Medulla oblongata (tissue), 1 donor: ENCODE data around the gene MME.
"Not testable (repeated sequence)": the region's sequence is repeated elsewhere in the genome, so short reads cannot be mapped to it uniquely, and the experiment has no call there.

Source experiments
- DNase-seq: peaks from one replicate; pipeline ENCODE4 v3.0.0-alpha.2; 2015; ENCODE audit errors: extremely low spot score

MME gene

DNA sequence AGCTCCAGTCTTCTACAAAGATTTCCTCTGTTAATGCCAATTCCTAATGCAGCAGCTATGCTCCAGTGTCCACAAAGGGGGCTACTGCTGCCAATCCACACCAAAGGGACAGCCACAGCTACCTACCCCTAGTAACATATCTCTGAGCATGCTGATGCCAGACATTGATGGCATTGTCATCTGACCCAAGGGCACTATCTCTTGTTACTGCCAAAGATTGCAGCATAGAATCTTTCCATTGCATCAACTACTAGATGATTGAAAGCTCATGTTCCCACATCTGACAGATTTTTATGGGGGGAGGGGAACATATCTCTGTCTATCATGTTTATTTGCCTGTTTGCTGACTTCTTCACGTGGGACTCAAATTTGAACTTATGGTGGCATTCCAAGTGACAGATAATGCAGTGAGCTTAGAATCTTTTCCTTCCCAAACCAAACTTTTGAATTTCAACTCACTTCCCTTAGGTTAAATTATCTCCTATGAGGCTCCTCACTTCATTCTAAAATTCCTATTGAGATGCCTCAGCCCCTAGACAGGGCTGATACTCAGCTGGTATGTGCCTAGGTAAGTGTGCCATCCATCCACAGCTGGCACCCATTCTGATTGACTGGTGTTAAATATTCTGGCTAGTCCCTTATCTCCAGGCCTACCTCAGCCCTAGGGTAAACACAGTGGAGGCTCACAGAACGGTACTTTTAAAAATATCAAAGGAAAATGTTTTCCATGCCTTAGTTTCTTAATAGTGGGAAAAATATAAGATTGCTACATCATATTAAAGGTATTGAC lies 113.0 kb downstream of the MME start:
- DNase-seq = no peak

- no peak for DNase-seq
These were observed 113.7 kb downstream of the MME start for GRCh38 chr3:155193868-155194267.

DNA sequence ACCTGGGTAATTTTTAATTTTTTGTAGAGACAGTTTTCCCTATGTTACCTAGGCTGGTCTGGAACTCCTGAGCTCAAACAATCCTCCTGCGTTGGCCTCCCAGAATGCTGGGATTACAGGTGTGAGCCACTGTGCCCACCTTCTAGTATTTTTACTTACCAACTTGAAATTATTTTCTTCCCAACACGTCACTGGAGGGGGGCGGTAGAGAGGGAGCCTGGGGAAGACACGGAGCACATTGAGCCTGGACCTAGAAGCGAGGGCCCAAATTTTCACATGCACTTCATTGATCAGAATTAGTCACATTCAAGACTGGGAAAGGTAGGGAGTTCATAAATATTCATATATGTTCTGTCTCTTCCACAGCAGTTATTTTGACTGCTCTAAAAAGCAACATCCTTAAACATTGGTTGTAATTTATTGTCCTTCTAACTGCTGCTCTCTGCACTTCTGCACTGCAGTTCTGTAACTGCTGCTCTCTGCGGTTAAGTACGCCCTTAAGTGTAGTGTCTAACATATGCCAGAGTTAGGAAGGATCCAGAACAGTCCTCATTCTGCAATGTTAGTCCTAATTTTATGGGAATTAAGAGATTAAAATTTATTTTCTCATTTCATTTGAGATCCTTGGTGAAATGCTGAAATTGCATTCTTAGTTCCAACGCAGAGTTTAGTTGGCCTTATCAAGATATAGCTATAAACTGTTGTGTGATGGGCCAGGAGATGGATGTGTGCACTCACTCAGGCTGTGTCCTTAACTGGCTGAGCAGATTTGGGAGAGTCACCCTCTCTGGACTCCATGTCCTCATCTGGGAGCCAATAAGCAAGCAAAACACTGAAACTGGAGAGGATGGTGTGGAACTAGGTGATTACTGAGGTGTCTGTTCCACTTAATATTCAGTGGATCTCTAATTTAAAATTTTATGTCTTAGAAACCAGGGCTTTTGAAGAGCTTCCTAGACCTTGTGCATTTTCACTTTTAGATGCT lies 115.1 kb downstream of the MME start:
- no peak for DNase-seq

- no peak for DNase-seq
These were observed 116.3 kb downstream of the MME start for GRCh38 chr3:155196131-155197021.

DNA sequence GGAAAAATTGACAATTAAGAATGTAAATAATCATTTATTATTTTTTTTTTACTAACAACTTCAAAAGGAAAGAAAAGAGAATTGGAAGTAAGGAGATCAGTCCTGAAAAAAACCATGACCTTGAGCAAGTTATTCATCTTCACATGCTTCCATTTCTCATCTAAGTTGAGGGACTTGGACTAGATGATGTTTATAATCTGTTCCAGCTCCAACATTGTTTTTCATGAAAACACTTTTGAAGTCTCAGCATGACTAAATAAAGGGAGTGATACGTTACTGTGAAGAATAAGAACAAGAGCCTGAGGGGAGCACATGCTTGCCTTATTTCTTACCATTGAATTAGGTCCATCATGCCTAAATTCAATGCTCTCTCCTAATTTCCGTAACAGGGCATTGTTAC lies 117.7 kb downstream of the MME start:
- no peak for DNase-seq

DNA sequence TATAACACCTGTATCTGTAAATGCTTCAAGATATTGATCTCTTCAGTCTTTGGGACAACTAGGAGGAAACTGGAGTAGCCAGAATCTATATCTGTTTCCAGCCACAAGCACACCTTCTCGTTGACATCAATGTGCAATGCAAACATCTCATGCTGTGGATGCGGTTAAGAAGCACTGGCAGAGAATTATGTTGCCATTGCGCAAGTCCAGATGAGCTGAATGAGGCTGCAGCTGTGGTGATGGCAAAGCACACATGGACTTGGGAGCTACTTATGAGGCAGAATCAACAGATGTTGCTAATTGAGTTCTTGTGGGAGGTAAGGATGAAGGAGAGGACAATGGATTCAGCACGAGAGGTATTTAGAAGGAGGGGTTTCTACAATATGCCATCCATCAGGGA lies 122.5 kb downstream of the MME start:
- no peak for DNase-seq

- DNase-seq = no peak
These were observed 124.7 kb downstream of the MME start for GRCh38 chr3:155204851-155205250.

DNA sequence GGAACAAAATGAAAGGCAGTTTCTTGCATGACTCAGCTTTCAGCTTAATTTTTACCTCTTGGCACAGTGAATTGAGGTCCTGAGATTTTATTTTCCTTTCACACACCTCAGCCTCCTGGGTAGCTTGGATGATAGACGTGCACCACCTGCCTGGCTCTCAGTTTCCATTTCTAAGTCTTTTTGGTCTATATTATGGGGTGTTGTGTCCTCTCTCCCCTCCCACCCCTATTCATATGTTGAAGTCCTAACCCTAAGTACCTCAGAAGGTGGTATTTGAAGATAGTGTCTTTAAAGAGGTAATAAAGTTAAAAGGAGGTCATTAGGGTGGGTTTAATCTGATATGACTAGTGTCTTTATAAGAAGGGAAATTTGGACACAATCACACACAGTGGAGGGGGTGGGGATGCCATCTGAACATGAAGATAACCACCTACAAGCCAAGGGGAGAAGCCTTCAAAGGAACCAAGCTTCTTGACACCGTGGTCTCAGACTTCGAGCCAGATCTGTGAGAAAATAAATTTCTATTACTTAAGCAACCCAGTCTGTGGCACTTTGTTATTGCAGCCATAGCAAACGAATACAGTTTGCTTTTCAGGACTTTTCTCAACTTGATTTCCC lies 128.2 kb downstream of the MME start:
- no peak for DNase-seq

DNA sequence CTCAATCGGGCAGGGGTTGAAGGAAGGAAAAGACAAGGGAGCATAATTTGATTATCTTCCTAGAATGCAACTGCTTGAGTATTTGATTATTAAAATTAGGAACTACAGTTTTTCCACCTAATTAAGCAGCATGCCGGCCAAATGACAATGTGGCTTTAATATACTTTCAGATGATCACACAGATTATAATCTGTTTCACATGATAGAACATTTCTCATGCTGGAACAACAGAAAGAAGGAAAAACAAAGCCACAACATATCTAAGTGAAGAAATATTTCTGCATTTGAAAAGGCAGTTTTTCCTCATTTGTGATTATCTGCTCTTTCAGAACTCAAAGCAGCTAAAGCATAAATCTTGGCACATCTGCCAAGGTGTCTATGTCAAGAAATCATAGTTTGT lies 130.6 kb downstream of the MME start:
- no peak for DNase-seq

DNA sequence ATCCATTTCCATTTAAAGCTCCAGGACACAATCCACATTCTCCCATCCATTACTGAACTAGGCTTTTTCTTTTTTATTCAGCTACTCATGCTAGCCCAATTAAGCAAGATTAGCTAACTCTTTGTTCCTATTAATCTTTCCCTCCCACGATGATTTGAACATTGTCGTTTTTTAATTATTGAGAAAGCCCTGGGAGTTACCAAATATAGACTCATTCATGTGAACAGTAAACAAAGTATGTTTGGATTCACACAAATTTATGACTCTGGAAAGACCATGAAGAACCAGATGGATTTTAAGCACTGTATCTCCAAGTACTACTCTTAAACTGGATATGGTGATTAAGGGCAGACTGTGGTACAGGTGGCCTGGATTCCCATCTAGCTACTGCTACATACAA lies 131.1 kb downstream of the MME start:
- no peak for DNase-seq

GRCh38 chr3:155211940-155212339 lies 131.8 kb downstream of the MME start:
- no peak for DNase-seq

- not testable (repeated sequence) for DNase-seq
These were observed 135.9 kb downstream of the MME start for GRCh38 chr3:155216007-155216406.

DNA sequence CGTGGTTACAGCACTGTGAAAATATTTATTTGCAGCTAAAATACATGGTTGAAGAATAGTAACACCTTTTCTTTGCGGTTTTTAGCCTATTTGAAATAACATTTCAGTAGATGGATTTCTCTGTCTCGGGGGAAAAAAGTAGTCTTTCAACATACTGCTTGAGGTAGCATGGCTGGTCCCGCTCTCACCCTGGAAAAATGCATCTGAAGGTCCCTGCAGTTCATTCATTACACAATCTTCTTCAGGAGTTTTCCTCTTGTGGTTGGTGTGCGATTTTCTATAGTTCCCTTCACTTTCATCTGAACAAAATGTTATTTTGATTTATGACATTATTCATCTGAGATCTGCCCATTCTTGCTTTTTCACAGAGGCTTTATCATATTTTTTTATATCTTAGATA lies 137.5 kb downstream of the MME start:
- no peak for DNase-seq

DNA sequence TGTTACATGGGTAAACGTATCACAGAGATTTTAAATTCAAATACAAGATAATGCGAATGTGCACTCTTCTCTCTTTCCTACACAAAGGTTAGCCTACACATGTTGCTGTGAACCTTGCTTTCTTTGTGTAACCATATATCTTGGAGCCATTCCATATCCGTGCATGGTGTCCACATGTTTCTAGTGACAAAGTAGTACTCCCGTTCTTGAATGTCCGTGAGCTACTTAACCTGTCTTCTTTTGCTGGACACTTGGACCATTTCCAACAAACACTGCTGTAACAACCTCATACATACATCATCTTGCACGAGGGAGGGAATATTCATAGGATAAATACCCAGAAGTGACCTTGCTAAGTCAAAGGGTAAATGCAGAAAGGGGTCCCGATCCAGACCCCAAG lies 138.3 kb downstream of the MME start:
- DNase-seq = no peak

DNA sequence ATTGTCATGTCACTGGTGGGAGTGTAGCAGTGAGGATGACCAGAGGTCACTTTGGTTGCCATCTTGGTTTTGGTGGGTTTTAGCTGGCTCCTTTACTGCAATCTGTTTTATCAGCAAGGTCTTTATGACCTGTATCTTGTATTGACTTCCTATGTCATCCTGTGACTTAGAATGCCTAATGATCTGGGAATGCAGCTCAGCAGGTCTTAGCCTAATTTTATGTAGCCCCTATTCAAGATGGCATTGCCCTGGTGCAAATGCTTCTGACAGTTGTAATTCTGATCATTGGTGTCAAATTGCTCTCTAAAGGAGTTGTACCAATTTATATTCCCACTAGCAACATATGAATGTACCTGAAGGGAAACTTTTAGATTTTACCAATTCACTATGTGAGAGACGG lies 139.0 kb downstream of the MME start:
- no peak for DNase-seq

DNA sequence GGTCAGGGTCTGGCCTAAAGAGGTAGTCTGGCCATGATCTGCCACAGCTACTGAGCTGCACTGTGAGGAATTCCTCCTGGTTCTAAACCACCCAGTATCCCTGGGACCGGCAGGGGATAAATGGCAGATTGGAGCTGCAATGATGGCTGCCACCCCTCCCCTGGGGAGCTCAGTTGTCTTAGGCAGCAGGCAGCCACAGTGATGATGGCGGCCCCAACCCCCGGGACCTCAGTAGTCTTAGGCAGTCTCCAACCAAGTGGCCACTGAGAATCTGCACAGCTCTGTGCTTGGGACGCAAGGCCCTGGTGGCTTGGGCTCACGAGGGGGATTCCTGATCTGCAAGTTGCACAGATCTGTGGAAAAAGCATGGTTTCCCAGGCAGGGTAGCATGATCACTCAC lies 145.3 kb downstream of the MME start:
- no peak for DNase-seq

GRCh38 chr3:155227141-155227540 lies 147.0 kb downstream of the MME start:
- no peak for DNase-seq

DNA sequence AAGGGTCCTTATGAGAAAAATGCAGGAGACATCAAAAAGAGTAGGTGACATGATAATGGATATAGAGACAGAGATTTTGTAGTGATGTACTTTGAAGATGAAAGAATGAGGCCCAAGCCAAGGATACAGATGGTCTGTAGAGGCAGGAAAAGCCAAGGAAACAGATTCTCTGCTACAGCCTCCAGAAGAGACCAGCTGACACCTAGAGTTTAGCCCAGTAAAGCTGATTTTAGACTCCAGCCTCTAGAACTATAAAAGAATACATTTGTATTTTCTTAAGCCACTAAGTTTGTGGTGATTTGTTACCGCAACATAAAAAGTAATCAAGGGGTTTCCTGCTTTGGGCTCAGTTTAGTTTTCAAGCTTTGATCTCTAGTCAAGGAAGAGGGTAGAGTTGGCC lies 148.6 kb downstream of the MME start:
- DNase-seq = no peak

DNA sequence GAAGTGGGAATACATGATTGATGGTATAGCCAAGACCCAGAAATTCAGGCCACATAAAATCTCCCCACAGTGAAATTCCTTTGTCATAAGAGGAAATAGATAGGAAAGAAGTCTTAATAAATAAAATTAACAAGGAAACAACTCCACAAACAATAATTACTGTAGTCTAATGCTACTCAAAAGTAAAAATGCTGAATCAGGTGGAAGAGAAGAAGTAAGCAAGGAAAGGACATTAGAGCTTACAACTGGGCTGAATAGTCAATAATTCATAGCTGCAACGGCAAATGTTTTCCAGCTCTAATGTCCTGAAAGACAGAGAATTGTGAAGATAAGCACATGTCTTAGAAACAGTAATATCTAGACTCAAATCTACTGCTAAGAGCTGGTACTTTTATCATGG lies 149.0 kb downstream of the MME start:
- DNase-seq = no peak

DNA sequence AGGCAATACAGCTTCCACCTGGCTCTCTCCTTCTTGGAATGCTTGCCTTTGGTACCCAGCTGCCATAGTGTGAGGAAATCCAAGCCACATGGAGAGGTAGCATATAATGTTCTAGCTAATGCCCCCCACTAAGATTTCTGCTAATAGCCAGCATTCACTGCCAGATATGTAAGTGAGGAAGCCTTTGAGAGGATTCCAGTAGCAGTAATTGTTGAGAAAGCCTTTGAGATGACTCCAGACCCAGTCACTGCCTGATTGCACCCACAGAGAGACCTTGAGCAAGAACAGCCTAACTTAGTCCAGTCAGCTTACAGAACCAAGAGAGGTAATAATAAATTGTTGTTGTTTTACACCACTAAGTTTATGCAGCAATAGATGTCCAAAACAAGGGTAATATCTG lies 150.3 kb downstream of the MME start:
- no peak for DNase-seq

DNA sequence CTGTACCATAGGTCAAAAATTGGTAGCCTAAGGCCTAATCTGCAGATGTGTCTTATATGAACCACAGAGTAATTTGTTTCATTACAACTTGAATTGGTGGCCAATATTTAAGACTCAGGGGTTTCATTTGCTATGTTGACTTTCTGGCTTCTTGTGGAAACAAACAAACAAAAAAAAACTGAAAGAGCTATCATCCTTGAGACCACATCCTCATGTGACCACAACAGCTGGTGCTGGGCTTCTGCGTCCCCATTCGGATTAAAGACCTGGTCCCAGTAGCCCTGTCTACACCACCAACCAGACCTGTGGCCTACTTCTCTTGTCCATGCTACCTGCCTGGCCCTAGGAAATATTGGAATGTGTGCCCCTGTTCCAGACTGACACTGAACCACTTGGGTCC lies 151.7 kb downstream of the MME start:
- no peak for DNase-seq
